ENCODE results near the gene MRPL34. TPM values are rescaled to one million over a fixed set of nuclear protein-coding genes. Genes with fewer than 3 reads are reported as not detected.
A peak's percentile ranks its signal among the peaks of the same experiment; 100 is the strongest.

MRPL34 gene
- total RNA-seq, 4 donors from 2014 or later, result 95.0 to 175 (median 113) TPM

DNA sequence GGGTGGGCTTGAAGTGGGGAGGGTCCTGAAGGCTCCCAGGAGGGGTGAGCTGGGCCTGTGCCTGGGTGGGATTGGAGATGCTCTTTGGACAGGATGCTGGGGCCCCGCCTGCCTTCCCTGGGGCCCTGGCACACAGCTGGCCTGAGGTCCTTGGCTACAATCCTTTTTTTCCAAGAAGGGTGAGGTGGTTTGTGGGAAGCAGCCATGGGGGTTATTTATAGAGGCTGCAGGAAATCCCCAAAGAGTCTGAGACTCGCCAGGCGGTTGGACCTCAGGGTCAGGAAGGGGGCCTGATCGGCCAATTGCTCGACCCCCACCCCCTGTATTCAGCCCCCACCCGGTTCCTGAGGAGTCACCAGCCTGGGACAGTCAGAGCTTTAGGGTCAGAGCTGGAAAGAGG, 41.7 kb downstream of the MRPL34 start:
- H3K27me3 ChIP-seq, result peaks cover 40% of the 10 kb centered on the region
- peak overlapping the region in 3 of 4 donors; percentile 55 to 64 (median 55) for H3K27ac ChIP-seq
- H3K4me1 ChIP-seq, result peaks cover 0 to 36% (median 0%) of the 10 kb centered on the region in 3 donors
- TF ChIP-seq EP300 (IDR thresholded peaks at IDR 0.05) (no peak), POLR2AphosphoS5 (IDR thresholded peaks at IDR 0.05) (no peak), POLR2A (IDR thresholded peaks at IDR 0.05) (no peak)
- TF ChIP-seq, protein P1, sequence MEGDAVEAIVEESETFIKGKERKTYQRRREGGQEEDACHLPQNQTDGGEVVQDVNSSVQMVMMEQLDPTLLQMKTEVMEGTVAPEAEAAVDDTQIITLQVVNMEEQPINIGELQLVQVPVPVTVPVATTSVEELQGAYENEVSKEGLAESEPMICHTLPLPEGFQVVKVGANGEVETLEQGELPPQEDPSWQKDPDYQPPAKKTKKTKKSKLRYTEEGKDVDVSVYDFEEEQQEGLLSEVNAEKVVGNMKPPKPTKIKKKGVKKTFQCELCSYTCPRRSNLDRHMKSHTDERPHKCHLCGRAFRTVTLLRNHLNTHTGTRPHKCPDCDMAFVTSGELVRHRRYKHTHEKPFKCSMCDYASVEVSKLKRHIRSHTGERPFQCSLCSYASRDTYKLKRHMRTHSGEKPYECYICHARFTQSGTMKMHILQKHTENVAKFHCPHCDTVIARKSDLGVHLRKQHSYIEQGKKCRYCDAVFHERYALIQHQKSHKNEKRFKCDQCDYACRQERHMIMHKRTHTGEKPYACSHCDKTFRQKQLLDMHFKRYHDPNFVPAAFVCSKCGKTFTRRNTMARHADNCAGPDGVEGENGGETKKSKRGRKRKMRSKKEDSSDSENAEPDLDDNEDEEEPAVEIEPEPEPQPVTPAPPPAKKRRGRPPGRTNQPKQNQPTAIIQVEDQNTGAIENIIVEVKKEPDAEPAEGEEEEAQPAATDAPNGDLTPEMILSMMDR (IDR thresholded peaks at IDR 0.05), result no peak
- H3K4me3 ChIP-seq, result no peak overlapping the region
- ATAC-seq, result peak; percentile 21
- 0% methylated on average over 5 of the region's 6 CpGs; no CpG with 5 or more reads in 1 of the 2 donors for WGBS, 2 donors (ENCODE audit: low coverage in 1 of 2)
- no peaks in the 10 kb centered on the region for H3K9me3 ChIP-seq
- peaks cover 0 to 2% of the 10 kb centered on the region in 2 donors for H3K36me3 ChIP-seq

DNA sequence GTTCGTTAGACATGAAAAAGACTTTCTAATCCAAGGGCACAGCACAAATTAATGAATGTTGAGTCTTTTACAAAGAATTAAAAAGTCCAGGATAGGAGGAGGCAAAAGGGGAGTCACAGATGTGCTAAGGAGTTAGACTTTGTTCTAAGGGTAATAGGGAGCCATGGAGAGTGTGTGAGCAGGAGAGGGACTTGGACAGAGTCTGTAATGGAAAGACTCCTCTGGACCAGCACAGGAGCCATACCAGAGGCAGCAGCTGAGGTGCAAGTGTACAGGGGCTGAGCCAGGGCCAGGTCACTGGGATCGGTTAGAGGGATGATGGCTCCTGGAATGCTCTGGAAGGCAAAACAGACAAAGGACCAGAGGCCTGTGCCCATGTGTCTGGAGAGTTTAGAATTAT, 42.2 kb downstream of the MRPL34 start:
- peak overlapping the region in 3 of 4 donors; percentile 55 to 64 (median 55) for H3K27ac ChIP-seq
- TF ChIP-seq, protein P1 (IDR thresholded peaks at IDR 0.05), result no peak
- peaks cover 0 to 36% (median 0%) of the 10 kb centered on the region in 3 donors for H3K4me1 ChIP-seq
- H3K9me3 ChIP-seq, result no peaks in the 10 kb centered on the region
- no peak for ATAC-seq
- H3K4me3 ChIP-seq, result no peak overlapping the region
- 48 to 70% methylated on average over 2 of the region's 2 CpGs for WGBS, 2 donors (ENCODE audit: low coverage in 1 of 2)
- peaks cover 45% of the 10 kb centered on the region for H3K27me3 ChIP-seq
- no peaks in the 10 kb centered on the region for H3K36me3 ChIP-seq

DNA sequence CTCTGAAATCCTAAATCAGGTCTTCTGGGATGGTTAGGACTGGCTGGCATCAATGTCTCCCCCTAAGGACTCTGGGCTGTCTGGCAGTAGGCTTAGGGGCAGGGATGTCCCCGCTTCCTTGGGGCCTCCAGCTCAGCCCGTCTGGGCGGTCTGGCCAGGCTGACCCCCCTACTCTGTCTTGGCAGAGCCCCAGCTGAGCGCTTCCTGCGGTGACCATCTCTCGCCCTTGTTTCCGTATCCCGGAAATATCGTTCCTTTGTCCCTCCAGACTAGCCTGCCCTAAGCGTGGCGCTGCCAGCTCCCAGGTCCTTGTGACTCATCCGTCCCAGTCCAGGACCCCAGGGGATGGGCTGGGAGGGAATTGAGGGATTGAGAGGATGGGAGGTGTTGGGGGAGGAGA, 43.0 kb downstream of the MRPL34 start:
- Histone ChIP-seq H3K4me3 (no peak overlapping the region), H3K4me1 (peaks cover 0 to 36% (median 0%) of the 10 kb centered on the region in 3 donors), H3K9me3 (no peaks in the 10 kb centered on the region), H3K36me3 (no peaks in the 10 kb centered on the region), H3K27me3 (peaks cover 50% of the 10 kb centered on the region), H3K27ac (peak overlapping the region in 3 of 4 donors; percentile 55 to 64 (median 55))
- ATAC-seq, result peak; percentile 74
- no CpG with 5 or more reads among the region's 12 CpGs for WGBS, 2 donors (ENCODE audit: low coverage in 1 of 2)
- TF ChIP-seq POLR2AphosphoS5 (IDR thresholded peaks at IDR 0.05) (peak; percentile 60), POLR2A (IDR thresholded peaks at IDR 0.05) (no peak)

DNA sequence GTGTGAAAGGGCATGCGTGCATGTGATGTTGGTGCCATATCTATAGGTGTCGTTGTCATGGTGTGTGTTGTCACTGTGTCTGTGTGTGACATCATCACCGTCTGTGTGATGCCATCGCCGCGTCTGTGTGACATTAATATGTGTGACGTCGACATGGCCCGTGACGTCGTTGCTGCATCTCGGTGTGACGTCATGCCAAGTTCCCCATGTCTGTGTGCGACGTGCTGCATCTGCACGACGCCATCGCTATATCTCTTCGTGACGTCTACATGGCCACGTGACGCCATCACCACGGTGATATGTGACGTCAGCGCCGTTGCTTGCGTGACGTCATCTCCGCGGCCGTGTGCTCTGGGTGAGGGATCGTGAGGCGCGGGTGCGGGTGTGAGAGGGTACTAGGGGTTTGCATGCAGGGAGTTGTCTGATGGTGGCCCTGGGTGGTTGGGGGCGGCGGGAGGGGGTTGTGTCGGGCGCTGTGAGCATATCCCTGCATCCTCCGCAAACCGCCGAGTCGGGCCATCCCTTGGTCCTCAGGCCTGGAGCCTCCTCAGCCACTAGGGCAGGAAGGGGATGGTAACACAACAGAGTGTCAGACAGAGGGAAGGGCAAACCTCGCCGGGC, 46.3 kb downstream of the MRPL34 start:
- TF ChIP-seq, protein P1 (IDR thresholded peaks at IDR 0.05), result no peak
- TF ChIP-seq POLR2A (IDR thresholded peaks at IDR 0.05) (no peak), POLR2AphosphoS5 (IDR thresholded peaks at IDR 0.05) (no peak), EP300 (IDR thresholded peaks at IDR 0.05) (no peak)
- H3K4me1 ChIP-seq, result peaks cover 0 to 24% (median 0%) of the 10 kb centered on the region in 3 donors
- H3K27me3 ChIP-seq, result peaks cover 54% of the 10 kb centered on the region
- no peaks in the 10 kb centered on the region for H3K9me3 ChIP-seq
- peak overlapping the region in 1 of 4 donors; percentile 8 for H3K27ac ChIP-seq
- H3K36me3 ChIP-seq, result no peaks in the 10 kb centered on the region
- no peak overlapping the region for H3K4me3 ChIP-seq
- 92 to 93% methylated on average over 5 to 29 of the region's 45 CpGs for WGBS, 2 donors (ENCODE audit: low coverage in 1 of 2)
- ATAC-seq, result no peak

DNA sequence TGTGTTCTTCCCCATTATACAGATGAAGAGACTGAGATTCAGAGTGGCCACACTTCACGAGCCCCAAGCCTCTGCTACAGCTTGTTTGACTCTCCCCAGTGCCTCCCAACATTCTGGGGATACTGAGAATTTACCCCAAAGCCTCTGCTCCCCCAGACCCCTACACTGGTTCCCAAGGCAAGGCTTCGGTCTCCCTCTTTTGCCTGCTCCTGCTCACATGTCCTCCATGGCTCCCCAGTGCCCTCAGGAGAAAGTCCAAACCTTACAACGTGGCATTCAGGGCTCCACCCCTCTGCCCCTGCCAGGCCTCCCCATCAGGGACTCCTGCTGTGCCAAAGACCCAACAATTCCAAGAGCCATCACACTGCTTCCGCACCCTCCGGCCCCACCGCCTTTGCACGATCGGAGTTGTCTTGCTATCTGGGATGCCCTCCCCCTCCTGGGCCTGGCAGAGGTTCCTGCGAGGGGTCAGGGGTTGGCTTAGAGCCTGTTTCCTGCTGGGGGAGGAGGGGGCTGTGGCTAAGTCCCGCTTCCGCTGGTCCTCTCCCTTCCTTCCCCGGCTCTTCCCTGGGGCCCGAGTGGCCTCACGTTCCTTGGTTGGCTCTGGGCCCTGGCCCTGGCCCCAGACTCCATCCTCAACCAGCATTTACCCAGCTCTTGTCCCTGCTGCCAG, 47.1 kb downstream of the MRPL34 start:
- Histone ChIP-seq H3K9me3 (no peaks in the 10 kb centered on the region), H3K36me3 (no peaks in the 10 kb centered on the region), H3K27me3 (peaks cover 54% of the 10 kb centered on the region), H3K27ac (peak overlapping the region in 1 of 4 donors; percentile 8), H3K4me3 (no peak overlapping the region), H3K4me1 (peaks cover 0 to 16% (median 0%) of the 10 kb centered on the region in 3 donors)
- 40 to 44% methylated on average over 4 to 12 of the region's 14 CpGs for WGBS, 2 donors (ENCODE audit: low coverage in 1 of 2)
- ATAC-seq, result no peak
- TF ChIP-seq, protein P1 (IDR thresholded peaks at IDR 0.05), result no peak
- TF ChIP-seq POLR2AphosphoS5 (IDR thresholded peaks at IDR 0.05) (no peak), POLR2A (IDR thresholded peaks at IDR 0.05) (no peak), EP300 (IDR thresholded peaks at IDR 0.05) (no peak)
